CD4-positive, alpha-beta T cell treated with Interleukin-21 for 1 hour (primary cell): ENCODE data around the gene DHRS3.
"Not testable (repeated sequence)": the region's sequence is repeated elsewhere in the genome, so short reads cannot be mapped to it uniquely, and the experiment has no call there.

Source experiments
- DNase-seq: peaks from one replicate; pipeline ENCODE4 v3.0.0-alpha.2; 2020

The DHRS3 gene, protein sequence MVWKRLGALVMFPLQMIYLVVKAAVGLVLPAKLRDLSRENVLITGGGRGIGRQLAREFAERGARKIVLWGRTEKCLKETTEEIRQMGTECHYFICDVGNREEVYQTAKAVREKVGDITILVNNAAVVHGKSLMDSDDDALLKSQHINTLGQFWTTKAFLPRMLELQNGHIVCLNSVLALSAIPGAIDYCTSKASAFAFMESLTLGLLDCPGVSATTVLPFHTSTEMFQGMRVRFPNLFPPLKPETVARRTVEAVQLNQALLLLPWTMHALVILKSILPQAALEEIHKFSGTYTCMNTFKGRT

DNA sequence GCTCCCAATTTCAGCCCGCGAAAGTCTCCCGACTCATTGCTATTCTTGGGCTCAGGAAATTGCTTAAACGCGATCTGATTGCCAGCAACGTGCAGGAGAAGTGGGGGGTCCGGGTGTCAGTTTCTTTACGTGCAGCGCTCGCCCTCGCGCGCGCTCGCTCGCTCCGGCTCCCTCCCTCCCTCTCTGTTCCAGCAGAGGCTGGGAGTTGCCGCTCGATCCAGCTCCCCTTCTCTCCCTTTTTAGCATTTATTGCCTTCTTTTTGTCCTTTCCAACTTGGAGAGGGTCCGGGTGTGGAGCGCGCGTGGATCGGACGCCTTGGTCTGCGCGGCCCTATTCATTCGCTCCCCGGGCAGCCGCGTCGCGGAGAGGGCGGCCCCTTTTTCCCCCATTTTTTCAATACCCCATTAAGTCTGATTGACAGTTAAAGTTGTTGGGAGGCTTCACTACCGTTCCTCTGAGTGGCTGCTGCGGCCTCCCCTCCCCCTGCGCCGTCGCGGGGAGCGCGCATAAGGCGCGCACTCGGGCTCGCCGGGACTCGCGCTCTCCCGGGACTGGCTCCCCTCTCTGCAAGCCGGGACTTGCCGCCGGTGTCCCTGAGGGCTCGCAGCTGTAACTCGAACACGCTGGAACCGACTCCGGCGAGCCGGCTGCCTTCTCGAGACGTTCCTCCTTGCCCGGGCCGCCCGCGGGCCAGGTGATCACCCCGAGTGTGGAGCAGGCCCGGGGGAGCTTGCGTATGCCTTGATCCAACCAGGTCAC, at the start of gene DHRS3:
Gene DHRS3, minus strand, starts transcription at position 310 of the 760 bp plus-strand sequence. CDS start 862 bp downstream, outside the sequence.
- peak; percentile 73 for DNase-seq

DNA sequence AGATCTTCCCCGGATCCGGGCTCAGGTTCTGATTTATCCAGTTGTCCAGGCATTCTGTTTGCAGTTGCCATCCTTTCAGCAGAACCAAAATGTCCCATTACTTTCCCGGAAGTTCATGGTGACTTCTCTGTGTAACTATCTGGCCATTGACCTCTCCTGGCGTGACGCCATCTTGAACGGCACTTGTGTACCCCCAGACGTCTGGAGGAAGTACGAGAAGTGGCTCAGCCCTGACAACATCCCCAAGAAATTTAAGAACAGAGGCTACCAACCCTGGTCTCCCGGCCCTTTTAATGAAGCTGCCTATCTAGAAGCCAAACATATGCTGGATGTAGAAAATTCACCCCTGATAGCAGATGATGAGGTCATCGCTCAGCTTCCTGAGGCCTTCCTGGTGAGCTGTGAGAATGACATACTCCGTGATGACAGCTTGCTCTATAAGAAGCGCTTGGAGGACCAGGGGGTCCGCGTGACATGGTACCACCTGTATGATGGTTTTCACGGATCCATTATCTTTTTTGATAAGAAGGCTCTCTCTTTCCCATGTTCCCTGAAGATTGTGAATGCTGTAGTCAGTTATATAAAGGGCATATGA, 48.2 kb upstream of the DHRS3 start:
- DNase-seq: no peak

DNA sequence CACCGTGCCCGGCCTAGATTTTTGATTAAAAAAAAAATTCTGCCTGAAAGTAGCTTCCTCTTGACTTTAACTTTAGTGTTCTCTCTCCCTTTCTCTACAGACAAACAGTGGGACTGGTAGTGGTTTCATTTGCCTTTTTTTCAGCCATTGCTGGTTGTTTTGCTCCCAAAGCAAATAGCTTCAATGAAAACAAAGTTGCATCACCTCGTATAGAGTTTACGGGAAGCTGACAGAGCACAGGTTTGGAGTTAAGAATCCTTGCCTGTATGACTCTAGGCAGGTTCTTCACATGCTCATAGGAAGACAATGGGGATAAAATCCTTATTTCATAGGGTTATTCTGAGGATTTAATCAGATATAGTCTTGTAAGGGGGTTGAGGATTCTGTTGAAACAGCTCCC, 47.5 kb upstream of the DHRS3 start:
- DNase-seq: no peak

DNA sequence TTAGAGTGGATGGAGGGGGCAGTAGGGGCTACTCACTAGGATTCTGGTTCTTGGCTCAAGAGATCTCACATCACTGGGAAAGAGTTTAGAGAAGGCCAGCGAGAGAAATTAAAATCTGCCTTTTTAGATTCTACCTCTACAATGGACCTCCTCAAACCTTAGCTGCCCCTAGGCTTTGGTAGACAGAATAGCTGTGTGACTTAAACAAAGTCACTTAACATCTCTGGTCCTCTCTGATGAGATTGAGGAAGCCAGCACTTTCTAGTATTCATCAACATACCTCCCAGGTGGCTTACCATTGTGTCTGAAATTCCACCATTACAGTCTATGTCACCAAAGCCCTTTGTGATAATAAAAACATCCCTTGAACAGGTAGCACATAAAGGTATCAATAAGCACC, 44.5 kb upstream of the DHRS3 start:
- no peak for DNase-seq

DNA sequence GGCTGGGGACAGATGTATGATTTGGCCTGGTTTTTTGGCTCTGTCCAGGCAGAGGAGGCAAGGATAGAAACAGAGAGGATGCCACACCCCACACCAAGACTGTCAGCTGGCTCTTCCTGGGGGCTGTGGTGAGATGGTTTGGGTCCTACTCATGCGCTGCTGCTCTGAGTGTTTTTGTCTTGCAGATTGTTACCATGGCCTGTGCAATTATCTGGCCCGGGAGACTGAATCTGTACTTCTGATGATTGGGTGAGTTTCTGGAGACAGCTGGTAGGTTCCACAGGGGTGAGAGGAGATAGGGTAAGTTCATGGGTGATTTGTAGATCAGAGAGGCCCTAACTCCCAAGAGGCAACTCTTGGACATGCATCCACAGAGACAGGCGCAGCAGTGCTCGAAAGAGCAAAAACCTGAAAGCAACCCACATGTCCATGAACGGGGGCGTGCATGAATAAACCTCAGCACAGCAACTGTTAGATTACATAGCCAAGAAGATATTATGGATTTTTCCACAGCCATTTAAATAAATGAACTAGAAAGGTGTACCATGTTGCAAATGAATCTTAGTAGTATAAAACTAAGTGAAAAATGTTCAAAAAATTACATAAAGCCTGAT, 43.7 kb upstream of the DHRS3 start:
- no peak for DNase-seq

DNA sequence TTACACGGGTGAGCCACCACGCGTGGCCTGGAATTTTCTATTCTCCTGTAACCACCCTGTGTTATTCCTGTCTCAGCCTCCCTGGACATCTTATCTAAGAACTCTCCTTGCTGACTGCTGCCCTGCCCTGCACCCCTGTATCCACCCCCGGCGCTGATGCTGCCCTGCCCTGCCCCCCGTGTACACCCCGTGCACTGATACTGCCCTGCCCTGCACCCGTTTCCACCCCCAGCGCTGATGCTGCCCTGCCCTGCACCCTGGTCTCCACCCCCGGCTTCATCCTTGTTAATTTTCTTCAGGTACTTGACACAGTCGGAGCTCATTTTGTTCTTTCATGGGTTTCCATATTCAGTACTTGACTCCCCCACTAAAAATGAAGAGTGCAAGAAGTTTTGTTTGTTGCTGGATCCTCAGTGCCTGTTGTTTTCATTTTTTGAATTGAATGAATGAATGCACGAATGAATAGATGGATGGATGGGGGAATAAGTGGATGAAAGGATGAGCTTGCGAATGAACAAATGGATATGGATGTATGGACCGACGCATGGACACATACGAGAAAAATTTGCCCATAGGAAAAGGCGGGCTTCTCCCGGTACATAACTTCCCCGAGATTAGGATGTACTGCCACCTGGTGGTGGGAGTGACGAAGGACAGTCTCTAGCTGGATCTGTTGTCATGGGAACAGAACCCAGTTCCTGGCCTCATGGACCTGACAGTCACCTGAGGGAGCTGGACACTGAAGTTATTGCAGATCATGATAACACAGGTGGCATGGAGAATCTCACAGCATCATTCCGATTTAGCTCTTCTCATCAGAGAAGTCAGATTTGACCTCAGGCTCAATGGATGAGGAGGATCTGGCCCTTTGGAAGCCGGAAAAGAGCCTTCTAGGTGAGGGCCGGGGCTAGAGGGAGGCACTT, 40.8 kb upstream of the DHRS3 start:
- DNase-seq: peak; percentile 75

DNA sequence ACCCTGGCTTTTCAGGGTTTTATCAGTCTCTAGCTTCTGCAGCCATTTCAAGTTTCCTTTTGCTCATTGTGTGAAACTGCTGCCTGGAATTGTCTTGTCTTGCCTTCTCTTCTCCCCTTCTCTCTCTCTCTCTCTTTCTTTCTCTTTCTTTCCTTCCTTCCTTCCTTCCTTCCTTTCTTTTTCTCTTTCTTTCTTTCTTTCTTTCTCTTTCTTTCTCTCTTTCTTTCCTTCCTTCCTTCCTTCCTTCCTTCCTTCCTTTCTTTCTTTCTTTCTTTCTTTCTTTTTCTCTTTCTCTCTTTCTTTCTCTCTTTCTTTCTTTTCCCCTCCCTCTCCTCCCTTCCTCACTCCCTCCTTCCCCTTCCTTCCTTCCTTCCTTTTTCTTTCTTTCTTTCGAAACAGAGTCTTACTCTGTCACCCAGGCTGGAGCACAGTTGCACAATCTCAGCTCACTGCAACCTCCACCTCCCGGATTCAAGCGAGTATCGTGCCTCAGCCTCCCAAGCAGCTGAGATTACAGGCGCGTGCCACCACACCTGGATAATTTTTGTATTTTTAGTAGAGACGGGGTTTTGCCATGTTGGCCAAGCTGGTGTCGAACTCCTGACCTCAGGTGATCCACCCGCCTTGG, 40.0 kb upstream of the DHRS3 start:
- not testable (repeated sequence) for DNase-seq

DNA sequence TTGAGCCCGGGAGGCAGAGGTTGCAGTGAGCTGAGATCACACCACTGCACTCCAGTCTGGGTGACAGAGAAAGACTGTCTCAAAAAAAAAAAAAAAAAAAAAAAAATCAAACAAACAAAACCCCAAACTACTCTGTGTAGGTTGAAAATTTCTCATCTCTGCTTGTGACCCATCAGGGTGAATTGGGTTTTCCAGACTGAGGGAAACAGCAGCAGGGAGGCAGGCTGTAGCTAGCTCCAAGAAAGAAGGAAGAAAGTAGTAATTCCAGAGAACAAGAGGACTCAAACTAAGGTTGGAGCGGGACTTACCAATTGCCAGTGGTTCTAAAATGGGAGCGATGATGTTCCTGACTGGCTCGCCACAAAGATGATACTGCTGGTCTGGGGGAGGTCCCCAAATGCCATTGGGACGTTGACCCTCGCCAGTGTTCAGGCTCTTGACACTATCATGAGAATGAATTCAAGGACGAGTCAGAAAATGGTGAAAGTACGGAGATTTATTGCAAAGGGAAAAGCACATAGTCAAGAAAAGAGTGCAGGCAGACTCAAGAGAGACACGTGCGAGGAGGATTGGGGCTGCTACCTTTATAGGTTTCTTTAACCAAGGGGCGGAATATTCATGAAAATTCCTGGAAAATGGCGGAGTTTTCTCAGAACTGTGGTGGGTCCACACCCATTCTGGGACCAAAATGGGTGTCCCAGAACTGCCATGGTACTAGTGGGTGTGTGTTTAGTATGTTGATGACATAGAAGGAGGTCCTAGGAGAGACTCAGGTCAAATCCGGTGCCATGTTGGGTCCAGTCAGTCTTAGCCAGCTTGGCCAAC, 39.3 kb upstream of the DHRS3 start:
- DNase-seq: no peak

DNA sequence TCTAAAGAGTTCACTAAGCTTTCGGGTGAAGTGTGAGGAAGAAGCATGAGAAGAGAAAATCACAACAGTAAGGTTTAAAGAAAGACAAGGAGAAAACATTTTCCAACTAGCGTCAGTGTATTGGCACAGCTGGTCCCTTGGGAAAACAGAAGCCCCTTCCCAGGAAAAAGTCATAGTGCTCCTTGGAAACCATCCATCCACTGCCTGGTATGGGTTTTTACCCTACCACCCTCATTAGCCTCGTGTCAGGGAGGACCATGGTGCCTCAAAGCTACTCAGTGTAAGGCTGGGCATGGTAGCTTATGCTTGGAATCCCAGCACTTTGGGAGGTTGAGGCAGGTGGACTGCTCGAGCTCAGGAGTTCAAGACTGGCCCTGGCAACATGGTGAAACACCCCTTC, 38.6 kb upstream of the DHRS3 start:
- no peak for DNase-seq

DNA sequence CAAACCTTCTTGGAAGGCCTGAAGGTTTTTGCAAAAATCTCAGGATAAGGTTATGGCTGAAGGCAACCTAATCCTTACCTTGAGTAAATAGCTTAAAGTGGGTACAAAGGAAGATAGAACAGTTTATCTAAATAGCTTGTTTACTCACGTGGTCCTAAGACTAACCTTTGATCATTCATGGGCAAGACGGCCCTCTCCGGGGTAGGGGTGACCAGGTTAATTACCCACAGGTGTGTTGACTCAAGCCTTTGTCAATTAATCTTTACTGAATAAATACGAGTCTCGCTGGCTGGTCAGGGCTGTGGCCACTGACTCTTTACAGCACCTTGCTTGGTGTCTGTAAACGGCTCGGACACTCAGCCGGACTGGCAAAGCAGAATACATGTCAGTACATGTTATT, 36.6 kb upstream of the DHRS3 start:
- no peak for DNase-seq

DNA sequence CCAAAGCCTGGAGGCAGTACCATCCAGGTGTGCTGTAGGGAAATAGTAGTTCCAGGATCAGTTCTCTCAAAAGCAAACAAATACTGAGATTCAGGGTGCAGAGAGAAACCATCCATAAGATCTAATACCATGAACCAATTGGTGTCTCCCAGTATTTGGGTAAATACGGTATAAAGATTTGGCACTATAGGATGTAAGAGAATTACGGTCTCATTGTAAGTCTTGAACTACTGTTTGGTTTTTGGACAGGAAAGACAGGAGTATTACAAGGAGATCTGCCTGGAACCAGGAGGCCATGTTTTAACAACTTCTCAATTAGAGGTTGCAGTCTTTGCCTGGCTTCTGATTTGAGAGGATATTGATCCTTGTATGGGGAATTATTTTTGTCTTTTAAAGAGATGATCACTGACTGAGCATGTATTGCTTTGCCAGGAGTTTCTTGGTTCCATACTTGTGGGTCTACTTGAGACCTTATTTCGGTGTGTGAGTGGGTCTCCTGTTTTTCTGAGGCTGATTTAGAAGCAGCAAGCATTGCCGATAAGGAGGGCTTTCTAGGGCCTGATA, 36.1 kb upstream of the DHRS3 start:
- no peak for DNase-seq

DNA sequence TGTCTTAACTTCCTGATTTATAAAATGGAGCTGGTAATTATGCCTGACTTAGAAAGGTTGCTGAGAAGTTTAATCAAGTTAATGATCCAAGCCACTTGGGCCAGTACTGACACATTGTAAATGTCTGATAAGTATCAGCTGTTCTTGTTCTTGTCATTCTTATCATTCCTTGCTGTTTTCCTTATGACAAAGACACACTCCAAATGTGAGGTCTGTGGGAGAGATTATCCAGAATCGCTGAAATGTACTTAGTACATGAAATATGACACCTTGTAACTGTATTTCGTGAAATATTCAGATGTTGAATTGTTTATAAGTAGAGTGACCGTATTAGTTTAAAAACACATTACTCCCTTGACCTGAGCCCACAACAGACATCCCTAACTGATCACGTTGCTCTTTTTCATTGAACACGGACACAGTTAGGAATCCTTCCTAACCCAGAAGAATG, 32.0 kb upstream of the DHRS3 start:
- no peak for DNase-seq

DNA sequence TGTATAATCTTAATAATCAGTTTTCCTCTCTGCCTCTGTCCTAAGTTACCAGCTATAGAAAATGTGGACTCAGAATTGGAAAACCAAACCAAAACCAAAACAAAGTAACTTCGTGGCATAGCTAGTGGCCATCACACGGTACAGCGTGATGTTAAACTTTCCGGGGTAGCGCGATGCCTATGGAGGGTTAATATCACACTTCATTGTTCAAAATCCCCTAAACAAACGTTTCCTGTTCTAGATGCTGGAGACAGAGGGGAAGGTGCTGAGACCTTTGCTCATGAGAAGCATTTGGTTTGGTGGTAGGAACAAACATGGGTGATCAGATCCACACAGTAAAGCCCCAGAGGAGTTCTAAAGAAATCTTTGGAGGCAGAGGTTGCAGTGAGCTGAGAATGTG, 30.7 kb upstream of the DHRS3 start:
- no peak for DNase-seq

DNA sequence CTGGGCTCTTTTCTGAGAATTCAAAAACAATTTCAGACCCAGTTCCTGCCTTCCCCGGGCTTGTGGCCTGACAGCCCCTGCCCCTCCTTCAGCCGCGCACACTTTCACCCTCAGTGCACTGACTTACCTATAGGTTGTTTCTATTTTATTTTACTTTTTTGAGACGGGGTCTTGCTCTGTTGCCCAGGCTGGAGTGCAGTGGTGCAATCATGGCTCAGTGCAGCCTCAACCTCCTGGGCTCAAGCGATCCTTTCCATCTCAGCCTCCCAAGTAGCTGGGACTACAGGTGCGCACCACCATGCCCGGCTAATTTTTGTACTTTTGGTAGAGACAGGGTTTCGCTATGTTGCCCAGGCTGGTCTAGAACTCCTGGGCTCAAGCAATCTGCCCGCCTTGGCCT, 27.4 kb upstream of the DHRS3 start:
- not testable (repeated sequence) for DNase-seq

DNA sequence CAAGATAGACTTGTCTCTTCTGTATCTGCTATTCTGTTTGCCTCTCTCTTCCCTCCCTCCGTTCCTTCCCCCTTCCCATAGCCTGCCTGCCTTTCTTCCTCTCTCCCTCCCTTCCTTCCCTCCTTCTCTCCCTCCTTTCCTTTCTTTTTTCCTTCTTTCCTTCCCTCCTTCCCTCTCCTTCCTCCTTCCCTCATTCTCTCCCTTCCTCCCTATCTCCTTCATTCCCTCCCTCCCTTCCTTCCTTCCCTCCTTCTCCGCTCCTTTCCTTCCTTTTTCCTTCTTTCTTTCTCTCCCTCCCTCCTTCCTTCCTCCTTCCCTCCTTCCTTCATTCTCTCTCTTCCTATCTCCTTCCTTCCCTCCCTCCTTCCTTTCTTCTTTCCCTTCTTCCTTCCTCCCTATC, 26.8 kb upstream of the DHRS3 start:
- DNase-seq: no peak

DNA sequence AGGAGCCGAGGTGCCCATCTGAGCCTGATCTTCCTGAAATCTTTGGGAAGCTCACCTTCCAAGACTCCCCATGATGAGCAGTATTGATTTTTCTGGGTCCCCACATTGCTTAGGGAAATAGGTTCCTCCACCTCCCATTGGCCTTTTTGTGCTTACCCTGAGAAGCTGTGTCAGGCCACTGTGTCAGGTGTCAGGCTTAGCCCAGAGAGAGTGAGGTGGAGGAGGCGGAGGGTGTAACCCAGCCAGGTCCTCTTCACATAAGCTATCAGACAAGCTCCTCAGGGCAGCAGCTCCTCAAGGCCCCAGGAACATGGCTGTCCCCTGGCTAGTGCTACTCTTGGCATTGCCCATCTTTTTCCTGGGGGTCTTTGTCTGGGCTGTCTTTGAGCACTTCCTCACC, 26.2 kb upstream of the DHRS3 start:
- no peak for DNase-seq

DNA sequence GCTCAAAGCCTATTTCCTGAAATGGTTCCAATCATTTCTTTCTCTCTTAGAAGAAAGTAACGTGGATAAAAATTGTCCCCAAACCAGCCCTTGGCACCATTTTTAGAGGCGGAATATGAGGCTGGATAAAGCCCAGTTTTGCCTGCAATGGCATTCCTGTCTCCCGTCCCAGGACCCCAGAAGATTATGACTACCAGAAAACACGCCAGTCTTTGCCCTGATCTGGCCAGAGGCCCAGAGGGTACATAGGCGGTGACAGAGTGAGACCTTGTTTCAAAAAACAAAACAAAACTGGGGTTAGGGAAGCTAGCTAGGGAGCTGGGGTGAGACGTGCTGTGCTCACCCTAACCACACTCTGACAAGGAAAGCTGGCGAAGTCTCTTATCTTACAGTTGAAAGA, 25.8 kb upstream of the DHRS3 start, which contains the start of gene AADACL4:
Gene AADACL4, plus strand, starts transcription at position 301 of the 400 bp plus-strand sequence. CDS start 462 bp downstream, outside the sequence.
- no peak for DNase-seq

DNA sequence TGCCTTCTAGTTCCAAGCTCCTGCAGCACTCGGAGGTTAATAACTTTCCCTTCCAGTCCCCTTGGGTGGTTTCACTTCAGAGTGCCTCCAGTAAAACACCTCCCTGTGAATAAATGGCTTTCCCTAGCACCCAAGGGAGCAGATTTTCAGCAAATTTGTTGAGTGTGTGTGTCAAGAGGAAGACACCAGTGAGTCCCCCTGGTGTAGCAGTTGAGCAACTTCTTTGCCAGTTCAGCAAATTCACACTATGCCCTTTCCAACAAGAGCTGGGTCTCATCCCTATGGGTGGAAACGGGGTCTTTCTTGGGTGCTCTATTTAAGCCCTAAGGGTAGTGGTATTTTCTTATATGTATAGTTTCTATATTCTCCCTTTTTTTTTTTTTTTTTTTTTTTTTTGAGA, 25.1 kb upstream of the DHRS3 start:
- no peak for DNase-seq

DNA sequence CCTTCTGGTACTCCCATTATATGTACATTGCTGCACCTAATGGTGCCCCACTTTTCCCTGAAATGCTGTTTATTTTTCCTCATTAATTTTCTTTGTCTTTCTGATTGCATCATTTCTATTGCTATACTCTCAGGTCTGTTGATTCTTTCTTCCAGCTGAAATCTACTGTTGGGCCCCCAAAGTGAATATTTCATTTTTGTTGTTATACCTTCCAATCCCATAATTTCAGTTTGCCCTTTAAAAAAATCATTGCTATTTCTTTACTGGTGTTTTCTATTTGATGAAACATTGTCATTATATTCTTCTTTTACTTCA, 22.9 kb upstream of the DHRS3 start:
- no peak for DNase-seq

DNA sequence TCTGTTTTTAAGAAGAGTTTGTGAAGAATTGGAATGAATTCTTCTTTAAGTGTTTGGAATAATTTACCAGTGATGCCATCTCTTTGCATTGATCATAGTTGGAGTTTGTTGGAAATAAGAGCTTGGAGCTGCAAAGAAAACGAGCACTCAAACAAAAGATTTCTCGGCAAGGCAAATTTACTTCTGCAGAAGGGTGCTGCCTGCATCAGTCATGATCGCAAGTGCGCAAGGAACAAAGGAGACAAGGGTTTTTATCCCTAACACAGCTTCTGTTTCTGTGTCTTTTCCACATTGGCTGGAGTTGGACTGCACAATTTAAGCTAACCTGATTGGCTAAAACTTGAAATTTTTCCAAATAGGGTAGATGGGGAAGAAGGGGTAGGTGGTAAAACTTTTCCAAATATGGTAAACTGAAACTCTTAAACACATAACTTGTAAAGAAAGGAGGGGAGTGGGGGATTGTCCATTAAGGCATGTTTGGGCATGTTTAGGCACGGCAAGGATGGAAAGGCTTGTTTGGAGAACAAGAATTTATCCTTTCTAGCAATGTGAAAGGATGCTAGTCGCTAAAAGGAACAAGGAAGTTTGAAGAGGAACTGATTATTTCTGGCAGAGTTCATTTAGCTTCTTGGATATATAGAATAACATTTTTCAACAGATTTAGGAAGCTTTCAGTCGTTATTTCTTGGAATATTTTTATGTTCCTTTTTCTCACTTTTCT, 22.4 kb upstream of the DHRS3 start:
- DNase-seq: no peak
